ENCODE measurements around the gene TRABD2B.

GRCh38 chr1:48022306-48022705 is 25.1 kb upstream of the TRABD2B start:
- no peak for TF ChIP-seq CEBPB (IDR thresholded peaks at IDR 0.05; ENCODE audit: low read depth, low read length)
- TF ChIP-seq, protein P1, sequence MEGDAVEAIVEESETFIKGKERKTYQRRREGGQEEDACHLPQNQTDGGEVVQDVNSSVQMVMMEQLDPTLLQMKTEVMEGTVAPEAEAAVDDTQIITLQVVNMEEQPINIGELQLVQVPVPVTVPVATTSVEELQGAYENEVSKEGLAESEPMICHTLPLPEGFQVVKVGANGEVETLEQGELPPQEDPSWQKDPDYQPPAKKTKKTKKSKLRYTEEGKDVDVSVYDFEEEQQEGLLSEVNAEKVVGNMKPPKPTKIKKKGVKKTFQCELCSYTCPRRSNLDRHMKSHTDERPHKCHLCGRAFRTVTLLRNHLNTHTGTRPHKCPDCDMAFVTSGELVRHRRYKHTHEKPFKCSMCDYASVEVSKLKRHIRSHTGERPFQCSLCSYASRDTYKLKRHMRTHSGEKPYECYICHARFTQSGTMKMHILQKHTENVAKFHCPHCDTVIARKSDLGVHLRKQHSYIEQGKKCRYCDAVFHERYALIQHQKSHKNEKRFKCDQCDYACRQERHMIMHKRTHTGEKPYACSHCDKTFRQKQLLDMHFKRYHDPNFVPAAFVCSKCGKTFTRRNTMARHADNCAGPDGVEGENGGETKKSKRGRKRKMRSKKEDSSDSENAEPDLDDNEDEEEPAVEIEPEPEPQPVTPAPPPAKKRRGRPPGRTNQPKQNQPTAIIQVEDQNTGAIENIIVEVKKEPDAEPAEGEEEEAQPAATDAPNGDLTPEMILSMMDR (conservative IDR thresholded peaks at IDR 0.05; ENCODE audit: low read depth, low read length), result no peak
- TF ChIP-seq ELK1 (IDR thresholded peaks at IDR 0.05; ENCODE audit: borderline replicate concordance, low read depth, low read length), result no peak
- TF ChIP-seq MXI1 (IDR thresholded peaks at IDR 0.05; ENCODE audit: borderline replicate concordance, low read depth, low read length), result no peak
